A673 (cell line): ENCODE results near the gene C16orf74.

Experiments
- EZH2 ChIP-seq: fragments of 200-600 bp; sonication (generic); IDR thresholded peaks from 2 replicates; pipeline ENCODE4 v1.6.1; 2017; ENCODE audit warnings: borderline replicate concordance, low read depth, mild to moderate bottlenecking, mixed read lengths, antibody characterized with exemption, low read length; ENCODE audit not compliant: poor library complexity, severe bottlenecking
- TF ChIP-seq, protein P1 (sequence below): fragments of 300-800, 200-600 bp; sonication (generic); conservative IDR thresholded peaks from 2 replicates; pipeline ENCODE4 v1.5.1; 2017; ENCODE audit warnings: low read depth, mild to moderate bottlenecking, antibody characterized with exemption, low read length, moderate library complexity, mixed read lengths

- TF ChIP-seq, protein P1, sequence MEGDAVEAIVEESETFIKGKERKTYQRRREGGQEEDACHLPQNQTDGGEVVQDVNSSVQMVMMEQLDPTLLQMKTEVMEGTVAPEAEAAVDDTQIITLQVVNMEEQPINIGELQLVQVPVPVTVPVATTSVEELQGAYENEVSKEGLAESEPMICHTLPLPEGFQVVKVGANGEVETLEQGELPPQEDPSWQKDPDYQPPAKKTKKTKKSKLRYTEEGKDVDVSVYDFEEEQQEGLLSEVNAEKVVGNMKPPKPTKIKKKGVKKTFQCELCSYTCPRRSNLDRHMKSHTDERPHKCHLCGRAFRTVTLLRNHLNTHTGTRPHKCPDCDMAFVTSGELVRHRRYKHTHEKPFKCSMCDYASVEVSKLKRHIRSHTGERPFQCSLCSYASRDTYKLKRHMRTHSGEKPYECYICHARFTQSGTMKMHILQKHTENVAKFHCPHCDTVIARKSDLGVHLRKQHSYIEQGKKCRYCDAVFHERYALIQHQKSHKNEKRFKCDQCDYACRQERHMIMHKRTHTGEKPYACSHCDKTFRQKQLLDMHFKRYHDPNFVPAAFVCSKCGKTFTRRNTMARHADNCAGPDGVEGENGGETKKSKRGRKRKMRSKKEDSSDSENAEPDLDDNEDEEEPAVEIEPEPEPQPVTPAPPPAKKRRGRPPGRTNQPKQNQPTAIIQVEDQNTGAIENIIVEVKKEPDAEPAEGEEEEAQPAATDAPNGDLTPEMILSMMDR, result no peak
- no peak for TF ChIP-seq EZH2
Measured at GRCh38 chr16:85753559-85753958, 2.7 kb upstream of the C16orf74 start.
